NCI-H1048 (cell line): ENCODE results near the gene CADM1.
"Not testable (repeated sequence)": the region's sequence is repeated elsewhere in the genome, so short reads cannot be mapped to it uniquely, and the experiment has no call there.

Source experiments
- DNase-seq: peaks from one replicate; lab custom pipeline; 2025; lab: John Stamatoyannopoulos, UW

CADM1 gene

GRCh38 chr11:115476463-115477286 is 27.5 kb downstream of the CADM1 start:
- no peak for DNase-seq

- no peak for DNase-seq
Observed at GRCh38 chr11:115475564-115475963, 28.7 kb downstream of the CADM1 start.

GRCh38 chr11:115474306-115474705 is 29.9 kb downstream of the CADM1 start:
- DNase-seq = not testable (repeated sequence)

GRCh38 chr11:115473167-115473566 is 31.0 kb downstream of the CADM1 start:
- no peak for DNase-seq

GRCh38 chr11:115471367-115471766 is 32.8 kb downstream of the CADM1 start:
- no peak for DNase-seq

GRCh38 chr11:115470928-115471327 is 33.3 kb downstream of the CADM1 start:
- no peak for DNase-seq

- no peak for DNase-seq
Observed at GRCh38 chr11:115469361-115469760, 34.9 kb downstream of the CADM1 start.

- no peak for DNase-seq
Observed at GRCh38 chr11:115466122-115466521, 38.1 kb downstream of the CADM1 start.

GRCh38 chr11:115464269-115464668 is 39.9 kb downstream of the CADM1 start:
- no peak for DNase-seq

GRCh38 chr11:115463606-115464005 is 40.6 kb downstream of the CADM1 start:
- no peak for DNase-seq

GRCh38 chr11:115462757-115463156 is 41.5 kb downstream of the CADM1 start:
- DNase-seq = no peak

- no peak for DNase-seq
Observed at GRCh38 chr11:115462004-115462541, 42.1 kb downstream of the CADM1 start.

GRCh38 chr11:115460512-115460911 is 43.7 kb downstream of the CADM1 start:
- no peak for DNase-seq

GRCh38 chr11:115459563-115459962 is 44.7 kb downstream of the CADM1 start:
- DNase-seq = no peak

- peak; percentile 24 for DNase-seq
Observed at GRCh38 chr11:115458877-115459276, 45.3 kb downstream of the CADM1 start.

GRCh38 chr11:115456019-115456418 is 48.2 kb downstream of the CADM1 start:
- DNase-seq = no peak

GRCh38 chr11:115455613-115456012 is 48.6 kb downstream of the CADM1 start:
- no peak for DNase-seq

- DNase-seq = no peak
Observed at GRCh38 chr11:115454525-115454924, 49.7 kb downstream of the CADM1 start.

- no peak for DNase-seq
Observed at GRCh38 chr11:115453693-115454490, 50.3 kb downstream of the CADM1 start.

- no peak for DNase-seq
Observed at GRCh38 chr11:115452241-115452640, 52.0 kb downstream of the CADM1 start.

GRCh38 chr11:115450519-115450918 is 53.7 kb downstream of the CADM1 start:
- DNase-seq = no peak

- DNase-seq = no peak
Observed at GRCh38 chr11:115447273-115447864, 56.8 kb downstream of the CADM1 start.

GRCh38 chr11:115446214-115446613 is 58.0 kb downstream of the CADM1 start:
- no peak for DNase-seq
